C1 segment of cervical spinal cord (tissue), 14 donors: ENCODE measurements around the gene TMBIM4.
A peak's percentile ranks its signal among the peaks of the same experiment; 100 is the strongest.

ENCODE experiments used
- DNase-seq, 14 donors: peaks; one replicate each; lab custom pipeline; 2025; lab: John Stamatoyannopoulos, UW

Gene TMBIM4

GRCh38 chr12:66140731-66141130 lies 29.1 kb downstream of the TMBIM4 start:
- no peak for DNase-seq

DNA sequence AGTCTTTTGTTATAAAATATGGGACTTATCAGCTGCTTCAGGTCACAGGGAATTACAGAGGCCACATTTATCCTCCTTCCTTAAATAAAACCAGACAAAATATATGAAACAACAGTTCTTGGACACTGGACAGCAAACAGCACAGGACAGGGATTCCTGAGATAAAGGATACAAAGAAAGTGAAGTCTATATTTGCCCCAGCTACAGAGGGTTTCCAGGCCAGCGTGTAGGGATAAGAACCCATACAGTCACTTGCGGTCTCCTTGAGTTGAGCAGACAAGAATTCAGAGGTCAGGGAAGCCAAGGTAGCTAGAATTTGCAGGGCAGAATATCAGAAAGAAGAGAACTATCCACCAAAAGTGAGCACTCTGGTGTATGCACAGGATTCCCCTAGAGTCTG lies 30.5 kb downstream of the TMBIM4 start:
- DNase-seq, result no peak

GRCh38 chr12:66137937-66138336 lies 31.9 kb downstream of the TMBIM4 start:
- no peak for DNase-seq

DNA sequence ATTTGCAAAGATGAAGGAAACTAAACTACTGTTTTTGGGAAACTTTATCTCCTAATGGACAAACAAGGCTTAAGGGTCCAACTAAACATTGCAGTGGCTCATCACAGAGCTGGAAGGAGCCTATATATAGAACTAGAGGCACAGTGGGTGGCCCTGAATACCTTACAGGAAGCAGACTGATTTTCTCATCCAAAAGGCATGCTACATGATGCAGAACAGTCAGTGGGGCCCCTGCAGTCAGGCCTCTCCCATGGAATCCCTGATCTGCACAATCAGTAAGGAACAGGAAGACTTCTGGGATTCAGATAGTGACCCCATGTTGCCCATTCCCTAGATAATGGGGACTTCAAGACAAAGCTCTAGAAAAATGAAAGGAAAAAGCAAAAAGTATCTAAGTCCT lies 37.4 kb downstream of the TMBIM4 start:
- DNase-seq, result no peak

GRCh38 chr12:66131067-66131688 lies 38.6 kb downstream of the TMBIM4 start:
- DNase-seq, result no peak

DNA sequence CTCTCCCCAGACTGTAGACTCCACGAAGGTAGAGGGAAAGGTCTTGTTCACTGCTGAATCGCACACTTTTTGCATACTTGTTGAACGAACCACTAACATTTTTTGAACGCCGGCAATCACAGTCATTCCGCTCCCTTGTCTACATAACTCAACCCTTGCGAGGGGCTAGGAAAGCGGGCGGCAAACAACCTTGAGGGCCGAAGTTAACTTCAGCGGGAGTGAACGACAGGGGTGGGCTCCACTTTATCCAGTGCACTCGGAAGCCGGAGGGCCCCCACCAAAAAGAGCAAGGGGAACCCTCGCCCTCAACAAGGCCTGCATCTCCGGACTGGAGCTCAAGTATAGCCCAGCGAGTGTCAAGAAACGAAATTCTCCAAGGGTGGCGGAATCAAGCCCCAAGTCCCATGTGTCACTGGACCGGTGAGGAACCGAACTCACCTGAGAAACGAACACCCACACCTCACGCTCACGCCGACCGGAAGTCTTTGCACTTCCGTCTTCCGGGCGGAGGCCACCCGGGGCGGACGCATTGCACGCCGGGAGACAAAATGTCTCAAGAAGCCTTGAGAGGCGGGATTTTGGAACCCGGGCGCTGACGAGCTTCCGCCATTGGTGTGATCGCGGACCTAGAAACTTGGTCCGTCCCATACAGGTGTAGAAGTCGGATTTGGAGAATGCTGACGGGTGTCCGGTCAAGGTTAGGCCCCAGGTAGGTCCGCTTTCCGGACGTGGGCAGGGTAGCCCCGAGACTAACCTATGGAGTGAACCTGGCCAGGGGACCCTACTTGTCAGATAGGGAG lies 39.3 kb downstream of the TMBIM4 start, which contains the start of gene LLPH:
LLPH (minus strand) TSS at position 484 of the 800 bp plus-strand sequence. CDS start 1,644 bp downstream, outside the sequence.
- peak; percentile 22 to 87 (median 76) for DNase-seq

- DNase-seq, result peak in 1 of 14 donors; percentile 22
These were observed 39.9 kb downstream of the TMBIM4 start for GRCh38 chr12:66129934-66130266.

GRCh38 chr12:66127650-66128049 lies 42.1 kb downstream of the TMBIM4 start:
- DNase-seq, result no peak

DNA sequence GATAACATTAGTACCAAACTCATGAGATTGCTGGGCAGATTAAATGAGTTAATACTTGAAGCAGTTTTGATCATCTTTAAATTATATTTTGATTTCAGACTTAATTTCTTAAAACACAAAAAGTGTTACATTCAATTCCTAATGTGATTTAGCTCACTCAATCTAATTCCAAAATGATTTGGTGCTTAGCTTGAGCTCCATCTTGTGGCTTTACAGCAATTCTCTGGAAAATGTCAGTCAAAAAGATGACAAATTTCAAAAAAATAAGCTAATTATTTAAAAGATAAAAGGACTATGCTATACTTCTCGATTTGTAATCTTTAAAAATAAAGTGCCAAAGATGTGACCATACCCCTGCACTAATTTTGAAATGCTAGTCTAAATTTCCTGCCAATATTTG lies 49.3 kb downstream of the TMBIM4 start:
- DNase-seq, result no peak

DNA sequence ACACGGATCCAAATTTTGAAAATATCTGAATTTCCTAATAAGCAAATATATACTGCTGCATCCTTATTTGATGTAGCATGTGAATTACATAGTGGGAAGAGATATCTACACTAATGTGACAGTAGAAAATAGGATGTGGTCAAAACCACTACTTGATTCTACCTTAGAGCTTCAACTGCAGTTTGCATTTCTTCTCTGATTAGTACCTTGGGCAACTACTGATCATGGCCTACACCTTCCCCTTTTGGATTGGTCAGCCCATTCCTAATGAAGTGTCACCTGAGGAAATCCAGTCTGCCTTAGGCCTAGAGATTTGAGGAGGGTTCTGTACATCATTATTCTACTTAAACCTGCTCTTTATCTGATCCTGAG lies 49.9 kb downstream of the TMBIM4 start:
- no peak for DNase-seq

GRCh38 chr12:66119229-66119869 lies 50.4 kb downstream of the TMBIM4 start:
- no peak for DNase-seq

- DNase-seq, result no peak
These were observed 51.4 kb downstream of the TMBIM4 start for GRCh38 chr12:66118240-66118891.

DNA sequence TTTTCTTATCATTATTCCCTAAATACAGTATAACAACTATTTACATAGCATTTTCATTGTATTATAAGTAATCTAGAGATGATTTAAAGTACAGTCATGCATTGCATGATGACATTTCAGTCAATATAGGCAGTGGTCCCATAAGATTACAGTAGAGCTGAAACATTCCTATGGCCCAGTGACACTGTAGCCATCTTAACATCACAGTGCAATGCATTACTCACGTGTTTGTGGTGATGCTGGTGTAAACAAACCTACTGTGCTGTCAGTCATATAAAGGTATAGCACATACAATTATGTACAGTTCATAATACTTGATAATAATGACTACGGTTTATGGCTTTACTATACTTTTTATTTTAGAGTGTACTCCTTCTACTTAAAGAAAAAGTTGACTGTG lies 52.6 kb downstream of the TMBIM4 start:
- DNase-seq, result no peak

DNA sequence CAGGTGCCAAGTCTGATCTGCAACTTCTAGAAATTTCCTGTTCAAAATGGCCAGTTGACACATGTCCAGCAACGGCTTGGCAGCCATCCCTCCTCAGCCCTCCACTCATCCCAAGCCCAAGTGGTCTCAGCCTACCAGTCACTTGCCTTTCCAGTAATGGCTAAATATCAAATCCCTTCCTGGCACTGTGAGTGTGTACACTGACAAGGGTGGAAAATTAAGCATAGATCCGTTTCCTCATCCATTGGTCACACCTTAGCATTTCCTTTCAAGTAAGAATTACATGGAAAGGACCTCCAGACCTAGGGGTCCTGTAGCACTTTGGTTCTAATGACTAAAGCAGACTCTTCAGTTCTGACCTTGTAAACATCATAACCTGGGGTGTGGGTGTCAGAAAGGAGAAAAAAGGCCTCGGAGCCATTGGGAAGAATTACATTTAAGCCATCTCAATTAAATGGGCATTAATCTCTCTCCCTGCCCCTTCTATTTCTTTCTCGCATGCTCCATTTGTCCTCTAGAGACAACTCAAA lies 54.7 kb downstream of the TMBIM4 start:
- DNase-seq, result no peak

DNA sequence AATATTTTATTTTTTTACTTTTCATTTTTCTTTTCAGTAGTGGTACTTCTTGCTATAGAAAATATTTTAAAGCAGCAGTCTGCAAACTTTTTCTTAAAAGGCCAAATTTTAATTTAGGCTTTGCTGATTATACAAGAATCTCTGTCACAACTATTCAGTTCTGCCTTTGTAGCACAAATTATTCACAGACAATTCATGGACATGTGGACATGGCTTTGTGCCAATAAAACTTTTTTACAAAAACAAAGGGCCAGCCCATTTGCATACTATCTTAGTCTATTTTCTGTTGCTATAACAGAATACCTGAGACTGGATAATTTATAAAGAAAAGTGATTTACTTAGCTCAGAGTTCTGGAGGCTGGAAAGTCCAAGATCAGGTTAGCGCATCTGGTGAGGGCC lies 56.3 kb downstream of the TMBIM4 start:
- no peak for DNase-seq

DNA sequence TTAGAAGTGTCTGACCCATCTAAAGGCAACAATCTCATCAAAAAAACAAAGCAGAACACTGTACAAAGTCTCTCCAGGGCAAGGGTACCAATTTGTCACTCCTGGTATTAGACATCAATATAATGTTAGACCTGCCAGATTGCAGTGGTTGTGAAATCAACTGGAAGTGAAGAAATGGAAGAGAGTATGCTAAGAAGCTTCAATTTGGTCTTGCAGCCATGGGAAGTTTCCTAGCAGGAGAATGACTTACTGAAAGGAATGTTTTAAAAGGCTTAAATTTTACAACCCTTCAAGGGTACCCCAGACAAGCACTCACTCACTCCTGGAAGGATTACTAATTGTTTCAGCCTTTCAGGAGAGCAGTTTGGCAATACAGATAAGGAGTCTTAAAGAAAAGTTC lies 58.2 kb downstream of the TMBIM4 start:
- no peak for DNase-seq

- no peak for DNase-seq
These were observed 60.7 kb downstream of the TMBIM4 start for GRCh38 chr12:66109056-66109455.

- no peak for DNase-seq
These were observed 61.4 kb downstream of the TMBIM4 start for GRCh38 chr12:66108386-66108785.

GRCh38 chr12:66107451-66107915 lies 62.3 kb downstream of the TMBIM4 start:
- DNase-seq, result peak in 12 of 14 donors; percentile 1 to 25 (median 8)

DNA sequence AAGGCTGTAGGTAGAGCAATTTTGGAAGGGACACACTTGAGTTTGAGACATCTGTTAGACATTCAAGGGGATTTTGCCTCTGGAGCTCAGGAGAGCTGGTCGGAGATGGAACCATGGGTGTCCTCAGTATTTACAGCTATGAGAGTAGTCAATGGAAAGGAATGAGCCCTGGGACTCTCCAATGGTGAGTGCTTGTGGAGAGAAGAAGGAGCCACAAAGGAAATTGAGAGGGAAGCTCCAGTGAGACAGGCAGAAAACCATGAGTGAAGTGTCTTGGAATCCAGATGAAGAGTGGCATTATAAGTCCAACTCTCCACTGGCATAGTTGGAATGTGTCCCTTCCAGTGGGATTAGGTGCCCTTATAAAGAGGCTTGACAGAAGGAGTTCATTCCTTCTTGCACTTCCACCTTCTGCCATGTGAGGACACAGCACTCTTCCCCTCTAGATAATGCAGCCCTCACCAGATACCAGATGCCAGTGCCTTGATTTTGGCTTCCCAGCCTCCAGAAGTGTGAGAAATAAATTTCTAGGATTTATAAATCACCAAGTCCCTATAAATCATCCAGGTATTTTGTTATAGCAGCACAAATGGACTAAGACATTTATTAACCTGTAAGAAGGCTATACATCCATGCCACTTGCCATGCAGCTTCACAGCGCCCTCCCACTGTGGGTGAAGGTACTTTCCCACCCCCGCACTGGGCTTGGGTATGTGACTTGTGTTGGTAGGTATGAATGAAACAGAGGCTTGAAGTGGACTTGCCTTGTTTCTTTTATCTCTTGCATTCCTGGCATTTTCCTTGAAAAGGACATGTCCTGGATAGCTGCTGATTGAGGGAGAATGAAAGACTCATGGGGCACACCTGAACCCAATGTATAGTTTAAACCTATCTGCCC lies 66.5 kb downstream of the TMBIM4 start:
- no peak for DNase-seq
